GM18526 (cell line): ENCODE results near the gene CAD.

Experiments
- POLR2A ChIP-seq: IDR thresholded peaks from 3 replicates; pipeline ENCODE4 v1.6.1; 2011; ENCODE audit not compliant: insufficient read length; ENCODE audit errors: extremely low read depth

CAD gene

GRCh38 chr2:27256855-27257454 is 39.8 kb downstream of the CAD start:
- TF ChIP-seq POLR2A = no peak

- no peak for TF ChIP-seq POLR2A
Measured at GRCh38 chr2:27258051-27258450, 40.9 kb downstream of the CAD start.

- no peak for TF ChIP-seq POLR2A
Measured at GRCh38 chr2:27261241-27261925, 44.2 kb downstream of the CAD start.

GRCh38 chr2:27261926-27262298 is 44.7 kb downstream of the CAD start:
- no peak for TF ChIP-seq POLR2A

- no peak for TF ChIP-seq POLR2A
Measured at GRCh38 chr2:27262379-27263286, 45.5 kb downstream of the CAD start, which contains the start of gene SLC30A3. Gene SLC30A3 (minus strand): TSS chr2:27263047. CDS start chr2:27262906, 141 bp downstream.

GRCh38 chr2:27263287-27264252 is 46.4 kb downstream of the CAD start:
- TF ChIP-seq POLR2A = no peak

- no peak for TF ChIP-seq POLR2A
Measured at GRCh38 chr2:27264253-27264752, 47.1 kb downstream of the CAD start.

GRCh38 chr2:27264753-27265535 is 47.8 kb downstream of the CAD start:
- TF ChIP-seq POLR2A = no peak

GRCh38 chr2:27265536-27265870 is 48.3 kb downstream of the CAD start:
- no peak for TF ChIP-seq POLR2A

- TF ChIP-seq POLR2A = no peak
Measured at GRCh38 chr2:27270131-27270530, 53.0 kb downstream of the CAD start.

GRCh38 chr2:27270670-27271069 is 53.5 kb downstream of the CAD start:
- no peak for TF ChIP-seq POLR2A

- no peak for TF ChIP-seq POLR2A
Measured at GRCh38 chr2:27271631-27272340, 54.6 kb downstream of the CAD start.
